ENCODE data around the gene TECR. TPM values are rescaled to one million over a fixed set of nuclear protein-coding genes. Genes with fewer than 3 reads are reported as not detected.
"Not testable (repeated sequence)": the region's sequence is repeated elsewhere in the genome, so short reads cannot be mapped to it uniquely, and the experiment has no call there.

Gene TECR
- total RNA-seq, 1 donor from 2014 or later: 57.7 TPM

DNA sequence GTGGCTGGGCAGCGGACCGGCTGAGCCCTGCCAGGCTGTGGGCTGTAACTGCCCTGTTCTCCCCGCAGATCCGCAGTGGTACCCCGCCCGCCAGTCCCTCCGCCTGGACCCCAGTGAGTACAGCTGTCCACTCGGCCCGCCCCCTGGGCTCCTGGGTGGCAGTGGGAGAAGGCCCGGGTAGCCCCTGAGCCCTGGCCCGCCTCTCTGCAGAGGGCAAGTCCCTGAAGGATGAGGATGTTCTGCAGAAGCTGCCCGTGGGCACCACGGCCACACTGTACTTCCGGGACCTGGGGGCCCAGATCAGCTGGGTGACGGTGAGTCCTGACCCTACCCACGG, 34.2 kb downstream of the TECR start:
- no peak overlapping the region for H3K4me3 ChIP-seq (ENCODE audit: low read depth, low read length)
- DNase-seq (ENCODE audit: low read depth): no peak
- TF ChIP-seq, protein P1, sequence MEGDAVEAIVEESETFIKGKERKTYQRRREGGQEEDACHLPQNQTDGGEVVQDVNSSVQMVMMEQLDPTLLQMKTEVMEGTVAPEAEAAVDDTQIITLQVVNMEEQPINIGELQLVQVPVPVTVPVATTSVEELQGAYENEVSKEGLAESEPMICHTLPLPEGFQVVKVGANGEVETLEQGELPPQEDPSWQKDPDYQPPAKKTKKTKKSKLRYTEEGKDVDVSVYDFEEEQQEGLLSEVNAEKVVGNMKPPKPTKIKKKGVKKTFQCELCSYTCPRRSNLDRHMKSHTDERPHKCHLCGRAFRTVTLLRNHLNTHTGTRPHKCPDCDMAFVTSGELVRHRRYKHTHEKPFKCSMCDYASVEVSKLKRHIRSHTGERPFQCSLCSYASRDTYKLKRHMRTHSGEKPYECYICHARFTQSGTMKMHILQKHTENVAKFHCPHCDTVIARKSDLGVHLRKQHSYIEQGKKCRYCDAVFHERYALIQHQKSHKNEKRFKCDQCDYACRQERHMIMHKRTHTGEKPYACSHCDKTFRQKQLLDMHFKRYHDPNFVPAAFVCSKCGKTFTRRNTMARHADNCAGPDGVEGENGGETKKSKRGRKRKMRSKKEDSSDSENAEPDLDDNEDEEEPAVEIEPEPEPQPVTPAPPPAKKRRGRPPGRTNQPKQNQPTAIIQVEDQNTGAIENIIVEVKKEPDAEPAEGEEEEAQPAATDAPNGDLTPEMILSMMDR (conservative IDR thresholded peaks at IDR 0.05; ENCODE audit: low read depth, low read length): no peak

DNA sequence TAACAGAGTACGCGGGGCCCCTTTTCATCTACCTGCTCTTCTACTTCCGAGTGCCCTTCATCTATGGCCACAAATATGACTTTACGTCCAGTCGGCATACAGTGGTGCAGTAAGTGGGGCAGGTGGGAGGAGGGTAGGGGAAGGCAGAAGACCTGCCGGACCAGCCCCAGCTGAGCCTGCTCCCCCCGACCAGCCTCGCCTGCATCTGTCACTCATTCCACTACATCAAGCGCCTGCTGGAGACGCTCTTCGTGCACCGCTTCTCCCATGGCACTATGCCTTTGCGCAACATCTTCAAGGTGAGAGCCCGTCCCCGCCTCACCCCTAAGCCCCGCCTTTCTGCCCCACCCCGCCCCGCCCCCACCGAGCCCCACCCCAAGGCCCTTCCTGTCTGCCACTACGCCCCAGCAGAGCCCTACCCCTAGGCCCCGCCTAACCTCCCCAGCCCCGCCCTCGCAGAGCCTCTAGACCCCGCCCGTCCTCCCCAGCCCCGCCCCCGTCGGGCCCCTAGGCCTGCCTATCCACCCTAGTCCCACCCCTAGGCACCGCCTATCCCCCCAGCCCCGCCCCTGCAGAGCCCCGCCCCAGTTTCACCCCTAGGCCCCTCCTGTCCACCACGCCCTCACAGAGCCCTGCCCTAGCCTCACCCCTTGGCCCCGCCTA, 34.7 kb downstream of the TECR start:
- DNase-seq (ENCODE audit: low read depth): no peak
- no peak overlapping the region for H3K4me3 ChIP-seq (ENCODE audit: low read depth, low read length)
- TF ChIP-seq, protein P1 (conservative IDR thresholded peaks at IDR 0.05; ENCODE audit: low read depth, low read length): no peak

DNA sequence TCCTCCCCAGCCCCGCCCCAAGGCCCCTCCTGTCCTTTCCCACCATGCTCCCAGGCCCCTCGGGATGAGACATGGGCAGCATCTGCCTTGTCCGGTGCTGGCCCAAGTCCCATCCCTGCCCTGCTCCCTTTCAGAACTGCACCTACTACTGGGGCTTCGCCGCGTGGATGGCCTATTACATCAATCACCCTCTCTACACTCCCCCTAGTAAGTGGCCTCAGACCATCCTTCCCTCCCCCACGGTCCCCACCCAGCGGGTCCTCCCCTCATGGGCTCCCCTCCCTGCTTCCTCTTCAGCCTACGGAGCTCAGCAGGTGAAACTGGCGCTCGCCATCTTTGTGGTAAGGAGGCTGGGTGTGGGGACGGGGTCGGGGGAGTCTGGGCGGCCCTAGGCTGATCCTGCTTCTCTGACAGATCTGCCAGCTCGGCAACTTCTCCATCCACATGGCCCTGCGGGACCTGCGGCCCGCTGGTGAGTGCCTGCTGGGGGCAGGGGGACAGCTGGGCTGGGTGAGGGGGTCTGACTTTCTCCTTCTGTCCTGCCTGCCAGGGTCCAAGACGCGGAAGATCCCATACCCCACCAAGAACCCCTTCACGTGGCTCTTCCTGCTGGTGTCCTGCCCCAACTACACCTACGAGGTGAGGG, 35.4 kb downstream of the TECR start:
- H3K4me3 ChIP-seq (ENCODE audit: low read depth, low read length); DNase-seq (ENCODE audit: low read depth): not testable (repeated sequence)

DNA sequence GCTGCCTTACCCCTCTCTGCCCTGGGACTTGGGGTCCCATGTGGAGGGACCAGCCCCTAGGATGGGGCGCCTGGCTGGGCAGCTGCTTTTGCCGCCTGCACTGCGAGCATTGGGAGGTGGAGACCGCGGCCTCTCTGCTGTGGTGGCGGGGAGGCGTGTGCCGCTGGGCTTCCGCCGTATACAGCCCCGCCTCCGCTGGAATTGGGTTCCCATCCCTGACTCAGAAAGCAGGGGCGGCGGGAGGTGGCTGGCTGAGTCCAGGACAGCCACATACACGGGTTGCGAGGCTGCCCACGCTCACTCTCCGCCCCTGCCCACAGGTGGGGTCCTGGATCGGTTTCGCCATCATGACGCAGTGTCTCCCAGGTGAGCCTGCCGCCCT, 35.9 kb downstream of the TECR start:
- no peak overlapping the region for H3K4me3 ChIP-seq (ENCODE audit: low read depth, low read length)
- TF ChIP-seq, protein P1 (conservative IDR thresholded peaks at IDR 0.05; ENCODE audit: low read depth, low read length): no peak
- DNase-seq (ENCODE audit: low read depth): no peak

DNA sequence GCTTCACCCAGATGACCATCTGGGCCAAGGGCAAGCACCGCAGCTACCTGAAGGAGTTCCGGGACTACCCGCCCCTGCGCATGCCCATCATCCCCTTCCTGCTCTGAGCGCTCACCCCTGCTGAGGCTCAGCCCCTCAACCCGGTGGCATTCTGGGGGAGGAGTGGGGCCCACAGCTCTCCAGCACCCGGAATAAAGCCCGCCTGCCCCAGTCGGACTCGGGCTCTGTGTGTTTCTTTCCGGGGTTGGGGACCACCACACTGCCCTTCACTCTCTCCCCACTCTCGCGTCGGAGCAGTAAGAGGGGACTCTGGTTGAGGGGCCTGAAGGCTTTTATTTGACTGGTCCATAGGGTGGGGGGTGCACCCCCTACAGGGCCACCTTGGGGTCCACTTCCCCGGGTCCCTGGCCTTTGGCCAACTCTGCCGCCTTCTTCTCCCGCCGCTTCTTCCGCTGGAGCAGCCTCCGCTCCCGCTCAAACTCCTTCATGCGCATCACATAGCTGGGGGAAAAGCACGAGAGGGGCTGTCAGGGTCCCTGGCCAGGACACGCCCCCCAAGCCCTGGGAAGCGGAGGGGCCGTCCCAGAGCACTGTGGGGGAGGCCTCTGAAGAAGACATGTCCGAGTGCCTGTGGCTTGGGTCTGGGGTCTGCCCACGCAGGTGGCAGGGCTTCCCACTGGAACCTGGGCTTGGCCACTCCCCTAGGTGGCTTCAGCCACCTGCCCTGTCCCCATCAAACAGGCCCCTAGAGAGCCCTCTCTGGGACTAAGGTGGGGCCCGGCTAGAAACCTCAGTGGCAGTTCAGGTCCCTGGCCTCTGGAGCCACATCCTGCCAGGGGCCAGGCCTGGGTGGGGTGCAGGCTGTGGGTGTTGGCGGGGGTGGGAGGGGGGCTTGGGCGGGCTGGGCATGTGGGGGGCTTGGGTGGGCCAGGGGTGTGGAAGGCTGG, 36.6 kb downstream of the TECR start:
- TF ChIP-seq, protein P1 (conservative IDR thresholded peaks at IDR 0.05; ENCODE audit: low read depth, low read length): no peak
- no peak for DNase-seq (ENCODE audit: low read depth)
- no peak overlapping the region for H3K4me3 ChIP-seq (ENCODE audit: low read depth, low read length)

DNA sequence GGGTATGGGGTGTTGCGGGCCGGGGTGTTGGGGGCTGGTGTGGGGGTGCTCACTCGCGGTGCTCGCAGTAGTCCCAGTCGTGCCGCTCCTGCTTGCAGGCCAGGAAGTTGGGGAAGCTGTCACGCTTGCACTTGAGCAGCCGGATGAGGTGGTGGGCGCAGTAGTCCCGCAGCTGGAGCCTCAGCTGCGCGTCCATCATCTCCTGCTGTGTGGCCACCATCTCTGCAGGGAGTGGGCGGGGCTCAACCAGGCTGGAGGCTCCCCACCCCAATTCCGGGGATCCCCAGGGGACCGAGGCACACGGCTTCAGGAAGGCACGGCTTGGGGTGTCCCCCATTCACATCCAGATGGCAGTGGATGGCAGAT, 37.3 kb downstream of the TECR start:
- TF ChIP-seq, protein P1 (conservative IDR thresholded peaks at IDR 0.05; ENCODE audit: low read depth, low read length): no peak
- no peak overlapping the region for H3K4me3 ChIP-seq (ENCODE audit: low read depth, low read length)

DNA sequence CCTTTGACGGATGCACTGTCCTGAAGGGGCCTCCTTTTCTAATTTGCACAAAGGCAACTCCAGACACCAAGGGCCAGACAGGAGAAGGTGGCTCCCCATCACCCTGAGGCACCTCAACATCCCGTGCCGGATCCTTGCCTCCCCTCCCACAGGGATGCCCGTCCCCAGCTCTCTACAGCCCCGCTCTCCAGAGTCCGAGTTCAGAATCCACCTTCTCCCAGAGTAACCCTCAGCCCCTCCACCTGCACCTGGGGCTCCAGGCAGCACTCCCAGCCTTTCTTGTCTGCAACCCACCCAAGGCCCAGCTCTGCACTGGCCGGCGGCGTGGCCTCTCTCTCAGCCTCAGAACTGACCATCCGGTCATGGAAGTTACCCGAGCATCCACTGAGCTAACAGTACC, 37.7 kb downstream of the TECR start:
- no peak overlapping the region for H3K4me3 ChIP-seq (ENCODE audit: low read depth, low read length)
- DNase-seq (ENCODE audit: low read depth): no peak
- TF ChIP-seq, protein P1 (conservative IDR thresholded peaks at IDR 0.05; ENCODE audit: low read depth, low read length): no peak

More for the DNA sequence above, 37.3 kb downstream of the TECR start:
- no peak for DNase-seq (ENCODE audit: low read depth)

All from epithelial cell of proximal tubule (primary cell).